DMS79 (cell line): Measurements from ENCODE around the gene DAPK1.

Experiments
- DNase-seq: peaks from one replicate; lab custom pipeline; 2025; lab: John Stamatoyannopoulos, UW

The DAPK1 gene

DNA sequence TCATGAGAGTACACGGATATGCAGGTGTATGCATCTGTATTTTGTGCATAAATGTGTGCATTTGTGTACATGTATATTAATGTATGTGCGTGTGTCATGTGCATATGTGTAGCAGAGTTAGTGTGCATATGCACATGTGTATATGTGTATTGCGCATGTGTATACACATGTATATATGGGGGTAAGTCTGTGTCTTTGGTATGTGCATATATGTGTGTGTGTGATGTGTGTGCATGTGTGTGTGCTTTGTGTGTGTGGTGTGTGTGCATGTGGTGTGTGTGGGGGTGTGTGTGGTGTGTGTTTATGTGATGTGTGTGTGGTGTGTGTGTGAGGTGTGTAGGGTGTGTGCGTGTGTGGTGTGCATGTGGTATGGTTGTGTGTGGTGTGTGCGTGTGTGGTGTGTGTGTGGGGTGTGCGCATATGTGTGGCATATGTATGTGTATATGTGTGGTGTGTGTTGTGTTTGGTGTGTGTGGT, 215.2 kb downstream of the DAPK1 start:
- no peak for DNase-seq

DNA sequence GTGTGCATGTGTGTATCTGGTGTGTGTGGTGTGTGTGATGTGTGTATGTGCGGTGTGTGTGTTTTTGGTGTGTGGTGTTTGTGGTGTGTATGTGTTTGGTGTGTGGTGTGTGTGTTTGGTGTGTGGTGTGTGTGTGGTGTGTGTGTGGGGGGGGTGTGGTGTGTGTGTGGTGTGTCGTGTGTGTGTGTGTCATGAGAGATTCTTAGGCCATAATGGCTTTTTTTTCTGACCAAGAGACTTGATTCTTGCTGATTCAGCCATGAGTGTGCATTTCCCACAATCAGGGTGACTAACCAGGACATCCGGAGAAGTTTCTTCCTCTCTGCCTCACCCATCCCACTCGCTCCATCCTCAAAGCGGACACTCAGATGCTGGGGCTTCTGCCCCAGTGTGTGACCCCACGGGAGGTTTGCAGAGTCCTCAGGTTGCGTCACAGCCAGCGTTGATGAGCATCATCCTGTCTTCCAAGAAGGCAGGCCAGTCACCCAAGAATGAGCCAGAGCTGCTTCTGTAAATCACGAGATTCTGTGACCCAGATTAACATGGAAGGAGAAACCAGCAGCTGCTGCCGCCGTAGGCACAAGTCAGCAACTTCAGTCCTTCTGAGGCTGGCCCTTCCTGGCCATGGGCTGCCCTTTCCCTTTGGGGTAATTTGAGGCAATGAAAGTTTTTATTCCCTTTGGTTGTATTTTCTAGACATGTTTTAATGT, 215.8 kb downstream of the DAPK1 start:
- no peak for DNase-seq

DNA sequence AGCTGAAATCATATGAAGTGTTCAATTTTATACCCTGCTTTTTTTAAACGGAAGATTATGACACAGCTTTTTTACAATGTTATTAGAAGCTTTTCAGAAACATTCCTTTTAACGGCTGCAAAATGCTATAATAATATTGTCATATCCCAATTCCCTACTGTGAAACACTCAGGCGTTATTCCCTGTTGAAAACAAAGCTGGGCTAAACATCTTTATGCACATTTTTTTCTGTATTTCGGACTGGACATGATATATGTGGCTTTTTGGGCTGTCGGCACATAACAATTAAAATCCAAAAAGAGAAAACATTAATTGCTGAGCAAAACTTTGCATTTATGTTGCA, 216.3 kb downstream of the DAPK1 start:
- no peak for DNase-seq

DNA sequence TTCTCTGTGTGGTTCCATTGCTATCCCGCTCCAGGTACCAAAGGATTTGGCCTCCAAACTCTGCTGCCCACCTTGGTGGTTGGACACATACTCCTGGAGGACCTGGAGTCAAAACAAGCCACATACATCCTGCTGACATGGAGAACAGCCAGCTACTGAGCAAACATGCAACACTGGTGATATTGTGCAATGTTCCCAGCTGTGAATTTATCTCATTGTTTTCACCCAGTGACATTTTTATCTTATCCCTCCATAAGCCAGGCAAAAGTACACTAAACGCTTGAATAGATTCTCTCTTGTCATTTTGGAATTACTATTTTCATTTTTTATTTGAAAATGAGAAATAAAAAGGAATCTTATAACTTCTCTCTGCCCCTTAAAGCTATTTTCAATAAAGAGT, 217.2 kb downstream of the DAPK1 start:
- DNase-seq = no peak

DNA sequence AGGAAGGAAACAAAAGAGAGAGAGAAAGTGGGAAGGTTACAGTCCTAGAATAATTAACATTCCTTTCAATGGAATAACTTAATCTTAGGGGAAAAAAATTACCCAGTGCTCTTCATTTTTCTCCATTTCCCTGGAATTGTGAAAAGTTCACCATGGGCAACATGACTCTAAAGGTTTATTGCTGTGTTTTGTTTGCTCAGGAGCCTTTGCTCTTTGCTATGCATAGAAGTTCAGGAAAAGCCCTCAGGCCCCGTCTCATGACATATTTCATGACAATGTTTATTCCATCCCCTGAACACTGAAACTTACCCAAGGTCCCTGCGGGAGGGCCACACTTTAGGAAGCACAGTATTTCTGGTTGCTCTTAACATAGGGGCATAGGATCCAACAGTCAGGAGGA, 218.5 kb downstream of the DAPK1 start:
- DNase-seq = no peak

DNA sequence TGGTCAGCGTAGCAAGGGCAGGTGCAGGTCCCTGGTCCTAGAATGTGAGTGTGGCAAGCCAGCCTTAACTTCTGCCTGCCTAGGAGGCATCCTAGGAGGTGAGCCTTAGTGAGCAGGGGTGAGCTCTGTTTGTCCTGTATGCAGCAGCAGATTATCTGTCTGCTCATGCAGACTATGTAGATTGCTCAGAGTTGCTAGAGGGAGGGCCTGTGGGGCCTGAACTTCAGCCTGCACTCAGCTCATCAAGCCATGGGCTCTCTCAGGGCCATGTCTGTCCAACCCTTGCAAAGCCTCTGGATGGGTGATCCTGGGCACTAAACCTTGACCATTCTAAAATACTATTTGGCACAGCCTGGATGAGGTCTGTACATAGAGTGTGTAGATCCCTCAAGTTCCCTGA, 219.8 kb downstream of the DAPK1 start:
- no peak for DNase-seq

DNA sequence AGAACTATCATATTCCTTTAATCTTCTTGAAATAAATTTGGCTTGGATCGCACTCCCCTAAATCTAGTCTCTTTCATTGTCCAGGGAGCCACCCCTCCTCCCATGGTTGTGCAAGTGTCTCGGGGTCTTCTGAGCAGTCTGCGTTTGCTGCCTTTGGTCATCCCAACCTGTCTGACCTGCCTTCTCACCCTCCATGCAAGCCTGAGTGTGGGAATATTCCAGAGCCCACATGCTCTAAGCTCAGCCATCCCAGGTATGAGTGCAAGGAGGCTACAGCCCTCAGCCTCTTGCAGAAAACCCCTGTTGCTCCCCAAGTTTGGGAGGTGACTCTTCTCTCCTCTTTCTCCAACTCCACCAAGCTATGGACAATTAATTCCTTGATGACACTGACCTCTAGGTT, 220.6 kb downstream of the DAPK1 start:
- no peak for DNase-seq

DNA sequence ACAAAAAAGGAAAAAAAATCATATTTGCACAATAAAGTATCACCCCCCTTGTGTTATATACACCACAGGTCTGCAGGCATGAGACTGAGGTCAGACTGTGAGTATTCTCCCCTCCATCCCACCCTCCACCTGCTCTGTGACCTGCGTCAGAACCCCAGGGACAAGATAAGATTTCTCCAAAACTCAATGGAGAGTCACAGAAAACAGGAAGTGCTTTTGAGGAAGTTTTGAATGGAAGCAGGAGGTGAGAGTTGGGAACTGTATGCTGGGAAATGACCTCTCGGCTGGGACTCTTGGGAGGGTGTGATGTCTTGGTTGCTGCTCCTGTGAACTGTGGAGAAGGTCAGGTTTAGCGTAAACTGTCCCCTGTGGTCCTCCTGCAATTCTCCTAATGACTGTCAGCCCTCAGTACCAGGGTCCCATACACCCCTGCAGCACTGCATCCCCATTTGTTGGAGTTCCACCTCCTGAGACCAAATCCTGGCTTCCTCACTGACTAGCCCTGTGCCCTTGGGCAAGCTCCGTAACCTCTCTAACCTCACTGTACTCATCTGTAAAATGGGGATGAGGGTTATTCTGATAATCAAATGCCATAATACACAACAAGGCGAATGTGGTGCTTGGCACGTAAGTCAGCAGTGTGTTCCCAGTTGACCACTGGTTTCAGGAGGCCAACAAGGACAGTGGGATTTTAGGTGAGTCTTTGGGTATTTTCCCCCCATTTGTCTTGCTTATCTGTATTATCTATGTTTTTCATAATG, 221.4 kb downstream of the DAPK1 start:
- DNase-seq = no peak

DNA sequence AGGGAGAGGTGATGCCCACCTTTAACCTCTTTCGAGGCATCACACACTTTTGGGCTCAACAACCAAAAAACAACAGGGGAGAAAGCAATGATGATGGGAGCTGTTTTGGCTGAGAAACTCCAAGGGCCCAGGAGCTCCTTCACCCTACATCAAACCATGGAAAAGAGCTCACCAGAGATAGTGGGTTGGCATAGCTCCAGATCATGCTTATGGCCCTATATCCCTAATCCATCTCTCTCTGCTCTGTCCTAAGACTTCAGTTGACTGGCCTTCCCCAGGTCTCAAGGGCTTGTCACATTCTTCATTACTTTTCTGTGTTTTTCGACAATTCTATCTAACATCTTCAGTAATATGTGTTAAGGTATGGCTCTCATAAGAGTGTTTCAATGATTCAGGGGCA, 222.5 kb downstream of the DAPK1 start:
- no peak for DNase-seq

DNA sequence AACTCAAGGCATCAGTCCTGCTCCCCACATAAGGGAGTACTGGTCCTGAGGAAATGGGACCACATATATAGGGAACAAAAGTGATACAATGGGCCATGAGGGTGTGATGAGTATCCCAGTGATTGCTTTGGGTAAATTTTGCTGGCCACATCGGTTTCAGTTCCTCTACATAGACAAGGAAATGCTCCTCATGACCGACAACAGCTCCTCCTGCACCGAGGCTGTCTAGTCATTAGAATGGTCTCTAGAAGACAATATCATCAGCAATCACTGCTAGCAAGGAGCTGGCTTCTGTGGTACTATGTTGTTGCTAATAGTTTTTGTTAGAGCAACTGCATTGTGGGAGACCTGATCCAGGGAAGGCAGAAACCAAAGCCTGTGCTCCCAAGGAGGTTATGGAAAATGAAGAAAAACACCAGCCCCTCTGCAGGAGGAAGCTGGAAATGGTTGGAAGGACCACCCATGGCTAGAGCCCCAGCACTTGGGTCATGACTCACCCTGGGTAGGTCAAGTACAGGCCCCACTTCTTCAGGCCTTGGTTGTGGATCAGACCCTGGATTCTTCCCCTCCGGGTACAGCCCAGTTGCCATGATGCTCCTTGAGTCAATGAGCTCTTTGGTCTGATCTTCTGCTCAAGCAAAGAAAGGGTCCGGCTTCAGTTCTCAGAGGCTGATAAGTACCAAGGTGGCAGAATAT, 224.9 kb downstream of the DAPK1 start:
- no peak for DNase-seq

DNA sequence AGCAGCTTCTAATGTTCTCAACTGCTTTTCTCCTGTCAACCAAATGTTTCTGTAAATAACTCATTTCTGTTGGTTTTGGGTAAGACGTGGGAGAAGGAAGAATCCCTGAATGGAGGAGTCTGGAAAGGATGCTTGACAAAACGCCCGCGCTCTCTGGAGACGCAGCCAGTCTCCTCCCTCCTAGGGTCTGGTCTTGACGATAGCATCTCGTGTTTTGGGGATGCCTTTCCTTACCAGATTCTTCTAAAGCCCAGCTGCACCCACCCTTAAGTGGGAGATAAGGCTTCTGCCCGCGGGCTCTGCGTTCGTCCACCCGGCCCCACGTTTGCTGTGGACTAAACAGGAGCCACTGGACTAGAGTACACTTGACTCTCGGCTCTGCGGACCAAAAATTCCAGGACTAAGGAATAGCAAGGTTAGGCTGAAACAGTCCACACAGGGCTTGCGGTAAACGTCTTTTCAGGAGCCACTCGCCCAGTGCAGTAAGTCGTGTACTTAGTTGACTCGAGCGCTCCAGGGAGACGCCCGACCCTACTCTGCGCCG, 227.8 kb downstream of the DAPK1 start:
- no peak for DNase-seq

DNA sequence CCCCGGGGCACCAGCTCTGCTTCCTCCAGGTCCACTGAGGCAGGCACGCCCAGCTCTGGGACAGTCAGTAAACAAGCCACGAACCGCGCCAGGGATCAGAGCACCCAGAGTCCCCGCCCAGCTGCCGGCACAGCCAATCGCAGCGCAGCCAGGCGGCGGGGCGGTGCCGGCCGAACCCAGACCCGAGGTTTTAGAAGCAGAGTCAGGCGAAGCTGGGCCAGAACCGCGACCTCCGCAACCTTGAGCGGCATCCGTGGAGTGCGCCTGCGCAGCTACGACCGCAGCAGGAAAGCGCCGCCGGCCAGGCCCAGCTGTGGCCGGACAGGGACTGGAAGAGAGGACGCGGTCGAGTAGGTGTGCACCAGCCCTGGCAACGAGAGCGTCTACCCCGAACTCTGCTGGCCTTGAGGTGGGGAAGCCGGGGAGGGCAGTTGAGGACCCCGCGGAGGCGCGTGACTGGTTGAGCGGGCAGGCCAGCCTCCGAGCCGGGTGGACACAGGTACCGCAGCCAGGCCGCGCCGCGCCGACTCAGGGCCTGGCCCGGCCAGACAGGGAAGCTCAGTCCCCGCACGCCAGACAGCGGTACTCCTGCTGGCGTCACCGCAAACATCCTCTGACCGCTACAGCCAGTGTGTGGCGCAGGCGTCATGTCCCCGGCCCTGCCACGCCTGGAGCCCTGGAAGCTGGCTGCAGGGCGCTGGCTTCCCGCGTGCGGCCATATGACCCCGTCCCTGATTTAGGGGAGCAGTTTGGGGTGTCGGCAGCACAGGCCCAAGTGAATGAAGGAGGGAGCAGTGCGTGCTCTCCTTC, 228.4 kb downstream of the DAPK1 start, which contains the start of gene CTSL:
TSS of gene CTSL (plus strand) at position 220 of the 810 bp plus-strand sequence. CDS start 1,485 bp downstream, outside the sequence.
- no peak for DNase-seq

DNA sequence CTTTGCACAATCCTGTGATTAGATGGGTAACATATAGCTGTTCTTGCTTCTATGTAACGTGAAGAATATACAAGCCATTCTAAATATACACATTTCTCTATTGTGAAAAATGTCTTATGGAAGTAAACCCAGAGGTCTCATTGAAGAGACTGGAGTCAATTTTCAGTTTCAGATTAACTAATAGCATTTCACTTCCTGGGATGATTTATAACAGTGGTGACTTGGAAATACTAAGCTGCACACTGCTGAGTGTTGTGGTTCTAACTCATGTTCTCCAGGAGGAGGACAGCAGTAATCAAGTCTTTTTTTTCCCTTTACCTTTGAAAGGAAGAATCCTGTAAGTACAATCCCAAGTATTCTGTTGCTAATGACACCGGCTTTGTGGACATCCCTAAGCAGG, 231.6 kb downstream of the DAPK1 start:
- no peak for DNase-seq

DNA sequence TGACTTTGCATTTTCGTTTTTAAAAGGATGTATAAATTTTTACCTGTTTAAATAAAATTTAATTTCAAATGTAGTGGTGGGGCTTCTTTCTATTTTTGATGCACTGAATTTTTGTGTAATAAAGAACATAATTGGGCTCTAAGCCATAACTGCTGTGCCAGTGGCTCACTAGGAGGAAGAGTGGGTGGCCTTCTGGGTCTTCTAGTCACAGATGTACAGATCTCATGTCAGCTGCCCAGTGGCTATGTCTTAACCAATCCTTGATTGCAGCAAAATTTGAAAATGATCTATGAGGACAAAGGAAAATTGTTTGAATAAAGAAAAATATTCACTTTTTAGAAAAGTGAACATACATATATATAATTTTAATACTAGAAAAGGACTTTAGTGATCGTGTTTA, 233.7 kb downstream of the DAPK1 start:
- no peak for DNase-seq

DNA sequence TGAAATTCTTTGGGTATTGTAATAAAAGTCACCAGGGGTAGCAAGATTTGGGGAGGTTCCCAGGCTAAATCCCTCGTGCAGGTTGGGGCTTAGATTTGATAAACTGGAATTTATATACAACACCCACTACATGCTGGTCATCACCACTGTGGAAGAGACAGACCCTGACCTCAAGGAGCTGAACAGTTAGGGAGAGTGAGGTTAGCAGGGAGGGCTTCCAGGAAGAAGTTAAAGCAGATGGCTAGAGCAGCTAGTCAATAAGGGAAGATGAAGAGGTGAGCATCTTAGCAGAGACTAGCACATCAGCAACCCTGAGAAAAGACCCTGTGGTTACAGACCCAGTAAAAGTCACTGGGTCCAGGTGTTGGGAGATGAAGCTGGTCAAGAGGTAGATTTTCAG, 234.7 kb downstream of the DAPK1 start:
- DNase-seq = no peak

DNA sequence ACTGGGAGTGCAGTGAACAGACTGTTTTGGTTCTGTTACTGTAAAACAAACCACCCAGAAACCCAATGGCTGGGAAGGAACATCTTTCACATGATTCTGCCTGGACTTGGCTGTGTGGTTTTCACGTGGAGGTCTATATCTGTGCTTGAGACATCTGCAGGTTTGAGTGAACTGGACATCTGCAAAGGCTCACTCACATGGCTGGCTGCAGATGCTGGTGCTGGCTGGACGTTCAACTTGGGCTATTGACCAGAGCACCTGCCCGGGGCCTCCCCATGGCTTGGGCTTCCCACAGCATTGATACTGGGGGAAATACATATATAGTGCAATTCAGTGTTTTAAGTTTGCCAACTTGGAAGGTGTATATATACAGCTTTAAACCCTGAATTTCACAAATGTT, 235.1 kb downstream of the DAPK1 start:
- DNase-seq = no peak

DNA sequence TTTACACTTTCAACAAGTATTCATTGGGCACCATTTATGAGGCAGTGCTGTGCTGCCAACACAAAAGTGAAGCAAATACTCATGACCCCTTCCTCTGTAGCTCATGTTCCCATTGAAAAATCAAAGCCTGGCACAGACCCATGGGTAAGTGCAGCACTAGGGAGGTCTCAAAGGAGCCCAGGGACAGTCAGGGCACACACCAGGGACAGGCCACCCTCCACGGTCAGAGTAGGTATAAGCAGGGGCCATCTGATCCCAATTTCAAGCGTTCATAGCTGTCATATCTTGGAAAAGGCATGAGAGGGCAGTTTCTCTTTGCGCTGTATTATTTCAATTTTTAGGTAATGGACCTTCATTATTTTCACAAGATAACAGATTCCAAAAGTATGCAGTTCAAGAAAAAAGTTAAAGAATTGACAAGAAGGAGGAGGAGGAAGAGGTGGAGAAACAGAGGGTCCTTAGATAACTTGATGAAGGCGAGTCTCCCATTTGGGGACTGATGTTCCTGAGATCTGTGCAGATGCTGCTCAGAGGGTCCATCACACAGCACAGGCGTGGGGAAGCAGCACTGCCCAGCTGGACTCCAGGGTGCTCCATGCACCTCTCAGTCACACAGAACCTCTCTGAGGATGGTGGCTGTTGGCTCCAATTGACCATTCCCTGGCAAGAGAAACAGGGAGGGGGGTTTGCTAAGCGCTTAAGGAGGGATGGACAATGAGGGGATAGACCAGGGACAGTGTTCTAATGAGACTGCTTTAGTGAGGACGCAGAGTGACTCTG, 235.8 kb downstream of the DAPK1 start:
- DNase-seq = no peak

DNA sequence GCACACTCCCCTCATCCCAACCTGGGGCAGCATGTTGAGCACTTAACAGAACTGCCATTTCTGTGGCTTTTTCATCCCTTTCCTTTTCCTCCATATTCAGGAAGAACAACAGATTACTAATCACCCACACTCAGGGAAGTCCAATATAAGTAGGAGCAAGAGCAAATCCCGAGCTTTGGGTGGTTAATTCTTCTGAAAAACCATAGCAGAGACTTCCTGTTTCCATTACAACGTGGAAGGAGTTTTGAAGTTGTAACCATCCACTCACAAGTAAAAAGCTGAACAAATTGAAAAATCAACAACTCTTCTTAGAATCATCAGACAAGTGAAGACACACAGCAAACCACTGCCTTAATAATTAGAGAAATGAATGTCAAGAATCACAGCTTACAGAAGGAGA, 236.4 kb downstream of the DAPK1 start:
- DNase-seq = no peak

DNA sequence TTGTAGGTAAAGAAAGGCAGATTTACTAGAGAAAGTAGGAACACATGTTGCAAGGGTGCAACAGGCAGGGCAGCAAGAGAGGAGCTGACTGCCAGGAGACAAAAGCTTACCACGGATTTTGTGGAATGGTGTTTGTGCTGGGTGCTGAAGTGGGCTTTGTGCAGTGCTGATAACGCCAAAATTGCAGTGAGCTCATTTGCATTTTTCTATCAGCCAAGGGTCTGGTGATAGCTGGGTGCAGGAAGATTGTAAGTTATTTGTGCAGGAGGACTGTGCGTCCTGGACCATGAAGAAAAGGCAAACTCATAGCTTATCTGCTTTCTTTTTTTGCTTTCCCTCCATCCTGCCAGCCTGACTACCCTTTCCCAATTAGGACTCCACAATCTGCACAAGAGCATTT, 241.9 kb downstream of the DAPK1 start:
- DNase-seq = no peak

DNA sequence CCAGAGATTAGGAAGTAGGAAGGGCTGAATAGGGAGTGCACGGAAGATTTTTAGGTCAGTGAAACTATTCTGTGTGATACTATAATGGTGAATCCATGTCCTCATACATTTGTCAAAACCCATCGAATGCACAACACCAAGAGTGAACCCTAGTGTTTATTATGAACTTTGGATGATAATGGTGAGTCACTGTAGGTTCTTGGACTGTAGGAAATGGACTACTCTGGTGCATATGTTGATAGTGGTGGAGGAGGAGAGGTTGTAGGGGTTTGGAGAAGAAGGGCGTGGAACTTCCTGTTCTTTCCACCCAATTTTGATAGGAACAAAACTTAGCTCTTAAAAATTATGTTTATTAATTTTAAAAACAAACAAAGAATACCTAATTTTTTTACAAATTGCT, 242.5 kb downstream of the DAPK1 start:
- DNase-seq = no peak

DNA sequence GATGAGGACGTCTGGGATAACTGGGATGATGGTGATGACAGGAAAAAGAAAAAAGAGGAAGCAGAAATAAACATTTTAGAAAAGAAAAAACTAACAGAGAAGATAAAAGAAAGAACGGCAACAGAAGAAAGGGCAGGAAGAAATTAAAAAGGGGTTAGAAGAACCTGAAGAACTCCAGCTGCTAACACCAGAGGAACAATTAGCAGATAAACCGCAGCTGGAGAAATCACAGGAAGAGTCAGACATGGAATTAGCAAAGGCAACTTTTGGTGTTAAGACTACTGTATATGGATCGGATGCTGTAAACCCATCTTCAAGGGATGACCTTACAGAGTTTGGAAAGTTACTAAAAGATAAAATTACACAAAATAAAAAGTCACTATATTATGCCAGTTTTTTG, 243.7 kb downstream of the DAPK1 start:
- DNase-seq = no peak
